Rectal smooth muscle tissue (tissue), 1 donor: Measurements from ENCODE around the gene PPT1.
A peak's percentile ranks its signal among the peaks of the same experiment; 100 is the strongest.
"Not testable (repeated sequence)": the region's sequence is repeated elsewhere in the genome, so short reads cannot be mapped to it uniquely, and the experiment has no call there.

Experiments
- H3K27ac ChIP-seq: one replicate; pipeline ENCODE4 v1.7.0; 2013; ENCODE audit warnings: low read depth, low read length, inconsistent platforms
- H3K27me3 ChIP-seq: one replicate; pipeline ENCODE4 v1.7.0; 2013; ENCODE audit warnings: low read length; ENCODE audit not compliant: control insufficient read depth, insufficient read depth
- H3K36me3 ChIP-seq: one replicate; pipeline ENCODE4 v1.7.0; 2013; ENCODE audit warnings: low read length; ENCODE audit not compliant: control insufficient read depth, insufficient read depth
- H3K4me1 ChIP-seq: one replicate; pipeline ENCODE4 v1.7.0; 2013; ENCODE audit warnings: low read length; ENCODE audit not compliant: control insufficient read depth, insufficient read depth
- H3K4me3 ChIP-seq: one replicate; pipeline ENCODE4 v1.7.0; 2013; ENCODE audit warnings: low read length
- H3K9ac ChIP-seq: one replicate; pipeline ENCODE4 v1.7.0; 2013; ENCODE audit warnings: low read length

Gene PPT1

DNA sequence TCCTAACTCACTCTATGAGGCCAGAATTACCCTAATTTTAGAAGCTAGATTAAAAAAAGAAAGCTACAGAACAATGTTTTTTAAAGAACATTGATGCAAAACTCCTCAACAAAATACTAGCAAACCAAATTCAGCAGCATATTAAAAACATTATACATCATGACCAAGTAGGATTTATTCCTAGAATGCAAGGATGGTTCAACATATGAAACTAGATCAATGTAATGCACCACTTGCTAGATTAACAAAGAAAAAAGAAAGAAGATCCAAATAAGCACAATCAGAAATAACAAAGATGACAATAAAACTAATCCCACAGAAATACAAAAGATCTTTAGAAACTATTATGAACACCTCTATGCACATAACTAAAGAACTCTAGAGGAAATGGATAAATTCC lies 13.3 kb upstream of the PPT1 start:
- no peak overlapping the region for H3K4me3 ChIP-seq
- no peak overlapping the region for H3K9ac ChIP-seq
- H3K36me3 ChIP-seq, result no peaks in the 10 kb centered on the region
- H3K27ac ChIP-seq, result no peak overlapping the region
- H3K27me3 ChIP-seq, result no peaks in the 10 kb centered on the region
- no peaks in the 10 kb centered on the region for H3K4me1 ChIP-seq

DNA sequence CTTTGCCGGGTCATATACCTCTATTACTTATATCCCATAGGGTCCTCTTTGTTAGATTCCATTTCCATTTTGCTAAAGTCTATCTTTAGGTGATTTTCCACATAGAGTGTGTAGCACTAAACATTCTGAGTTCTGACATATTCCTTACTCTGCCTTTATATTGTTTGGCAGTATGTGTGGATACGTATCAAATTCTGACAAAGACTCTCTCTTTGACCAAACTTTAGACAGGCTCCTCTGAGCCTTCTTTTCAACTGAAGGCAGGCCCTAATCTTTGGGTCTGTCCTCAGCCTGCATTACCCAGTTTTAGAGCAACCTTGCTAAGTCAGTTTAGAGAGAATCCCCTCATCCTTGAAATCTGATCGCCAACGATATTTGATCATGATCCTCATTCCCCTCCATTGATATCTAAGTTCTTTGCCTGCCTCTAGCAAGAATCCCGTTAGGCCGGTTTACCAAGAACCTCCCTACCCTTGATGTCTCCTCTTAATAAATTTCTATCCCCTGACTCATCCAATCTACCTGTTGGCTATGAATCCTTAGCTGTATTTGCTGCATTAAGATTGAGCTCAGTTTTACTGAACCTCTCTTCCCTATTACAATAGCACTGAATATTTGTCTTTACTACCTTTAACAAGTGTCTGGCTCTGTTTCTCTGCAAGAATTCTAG lies 10.4 kb upstream of the PPT1 start:
- H3K27ac ChIP-seq, result no peak overlapping the region
- H3K4me1 ChIP-seq, result no peaks in the 10 kb centered on the region
- no peak overlapping the region for H3K4me3 ChIP-seq
- H3K9ac ChIP-seq, result no peak overlapping the region
- H3K36me3 ChIP-seq, result no peaks in the 10 kb centered on the region
- H3K27me3 ChIP-seq, result no peaks in the 10 kb centered on the region

DNA sequence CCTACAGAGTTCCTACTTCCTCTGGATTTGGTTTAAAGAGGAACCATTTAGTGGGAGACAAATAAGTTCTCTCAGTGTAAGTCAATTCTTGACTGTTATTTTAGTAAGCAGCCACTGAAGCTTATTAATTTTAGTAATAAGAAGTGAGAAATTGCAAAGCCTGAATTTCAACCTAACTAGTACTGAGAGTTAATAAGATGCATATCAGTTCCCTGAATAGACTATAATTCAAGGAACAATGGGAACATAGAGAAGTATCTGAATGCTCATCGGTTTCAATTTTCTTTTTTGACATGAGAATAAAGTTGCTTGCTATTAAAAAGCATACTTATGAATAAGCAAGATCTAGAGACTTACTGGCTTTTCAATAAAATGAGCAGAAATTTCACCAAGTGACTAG lies 8.0 kb upstream of the PPT1 start:
- no peak overlapping the region for H3K27ac ChIP-seq

DNA sequence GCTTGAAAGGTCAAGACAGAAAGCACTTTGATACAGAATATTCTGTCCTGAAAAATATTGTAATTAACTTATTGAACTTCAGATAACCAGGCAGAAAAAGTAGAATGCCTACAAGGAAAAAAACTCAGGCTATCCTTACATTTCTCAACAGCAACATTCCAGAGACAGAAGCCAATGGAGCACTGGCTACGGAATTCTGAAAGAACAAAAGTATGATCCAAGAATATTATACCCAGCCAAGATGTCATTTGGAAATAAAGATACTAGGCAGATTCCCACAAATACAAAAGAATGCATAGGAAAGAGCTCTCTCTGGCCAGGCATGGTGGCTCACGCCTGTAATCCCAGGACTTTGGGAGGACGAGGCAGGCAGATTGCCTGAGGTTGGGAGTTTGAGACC lies 5.8 kb upstream of the PPT1 start:
- H3K9ac ChIP-seq, result no peak overlapping the region
- no peak overlapping the region for H3K27ac ChIP-seq
- H3K4me3 ChIP-seq, result no peak overlapping the region
- no peaks in the 10 kb centered on the region for H3K27me3 ChIP-seq
- H3K36me3 ChIP-seq, result no peaks in the 10 kb centered on the region
- H3K4me1 ChIP-seq, result no peaks in the 10 kb centered on the region

More for the DNA sequence above, 8.0 kb upstream of the PPT1 start:
- H3K27me3 ChIP-seq, result no peaks in the 10 kb centered on the region
- no peak overlapping the region for H3K4me3 ChIP-seq
- no peaks in the 10 kb centered on the region for H3K36me3 ChIP-seq
- no peaks in the 10 kb centered on the region for H3K4me1 ChIP-seq
- no peak overlapping the region for H3K9ac ChIP-seq

DNA sequence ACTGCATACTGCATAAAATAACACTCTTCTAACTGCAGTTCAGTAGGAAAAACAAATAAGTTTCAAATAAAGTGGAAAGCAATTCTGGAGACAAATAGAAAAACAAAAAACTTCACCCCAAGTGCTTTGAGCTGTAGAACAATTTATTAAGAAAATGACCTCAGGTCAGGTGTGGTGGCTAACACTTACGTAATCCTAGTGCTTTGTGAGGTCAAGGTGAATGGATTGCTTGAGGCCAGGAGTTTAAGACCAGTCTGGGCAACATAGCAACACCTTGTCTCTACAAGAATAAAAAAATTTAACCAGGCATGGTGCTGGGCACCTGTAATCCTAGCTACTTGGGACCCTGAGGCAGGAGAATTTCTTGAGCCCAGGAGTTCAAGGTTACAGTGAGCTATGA lies 5.0 kb upstream of the PPT1 start:
- H3K4me1 ChIP-seq, result peaks cover 2% of the 10 kb centered on the region
- no peaks in the 10 kb centered on the region for H3K27me3 ChIP-seq
- H3K9ac ChIP-seq, result no peak overlapping the region
- H3K36me3 ChIP-seq, result no peaks in the 10 kb centered on the region
- H3K4me3 ChIP-seq, result no peak overlapping the region
- H3K27ac ChIP-seq, result no peak overlapping the region

DNA sequence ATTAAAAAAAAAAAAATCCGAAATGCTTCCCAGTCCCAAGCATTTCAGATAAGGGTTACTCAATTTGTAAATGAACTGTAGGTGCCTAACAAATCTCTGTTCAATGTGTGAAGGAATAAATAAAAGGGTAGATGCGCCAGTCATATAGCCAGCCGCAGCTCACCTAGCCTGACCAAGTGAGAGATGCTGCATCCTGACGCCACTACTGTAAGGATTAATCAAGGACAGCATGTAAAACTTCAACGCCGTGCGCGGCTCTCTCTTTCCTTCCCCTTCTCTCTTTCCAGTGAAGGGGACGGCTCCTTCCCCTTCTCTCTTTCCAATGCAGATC lies 441 bp downstream of the PPT1 start:
- H3K4me1 ChIP-seq, result peaks cover 2% of the 10 kb centered on the region
- H3K36me3 ChIP-seq, result no peaks in the 10 kb centered on the region
- peak overlapping the region; percentile 3 for H3K27ac ChIP-seq
- no peaks in the 10 kb centered on the region for H3K27me3 ChIP-seq
- H3K4me3 ChIP-seq, result peak overlapping the region; percentile 84
- no peak overlapping the region for H3K9ac ChIP-seq

DNA sequence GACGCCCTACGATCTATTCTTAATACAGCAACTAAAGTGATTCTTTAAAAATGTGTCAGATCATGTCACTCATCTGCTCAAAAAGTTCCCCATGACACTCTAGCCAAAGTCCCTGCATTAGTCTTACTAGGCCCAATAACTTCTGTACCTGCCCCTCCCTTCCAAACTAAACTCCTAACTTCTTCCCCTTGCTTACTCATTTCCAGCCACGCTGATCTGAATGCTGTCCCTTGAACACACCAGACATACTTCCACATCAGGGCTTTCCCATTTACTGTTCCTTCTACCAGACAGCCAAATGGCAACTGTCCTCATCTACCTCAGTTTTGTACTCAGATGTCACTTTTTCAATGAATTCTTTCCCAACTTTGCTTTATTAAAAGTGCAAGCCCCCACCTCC lies 1.2 kb downstream of the PPT1 start:
- H3K27me3 ChIP-seq, result no peaks in the 10 kb centered on the region
- H3K4me1 ChIP-seq, result peaks cover 2% of the 10 kb centered on the region
- H3K4me3 ChIP-seq, result no peak overlapping the region
- peaks cover 2% of the 10 kb centered on the region for H3K36me3 ChIP-seq
- no peak overlapping the region for H3K27ac ChIP-seq
- H3K9ac ChIP-seq, result no peak overlapping the region

DNA sequence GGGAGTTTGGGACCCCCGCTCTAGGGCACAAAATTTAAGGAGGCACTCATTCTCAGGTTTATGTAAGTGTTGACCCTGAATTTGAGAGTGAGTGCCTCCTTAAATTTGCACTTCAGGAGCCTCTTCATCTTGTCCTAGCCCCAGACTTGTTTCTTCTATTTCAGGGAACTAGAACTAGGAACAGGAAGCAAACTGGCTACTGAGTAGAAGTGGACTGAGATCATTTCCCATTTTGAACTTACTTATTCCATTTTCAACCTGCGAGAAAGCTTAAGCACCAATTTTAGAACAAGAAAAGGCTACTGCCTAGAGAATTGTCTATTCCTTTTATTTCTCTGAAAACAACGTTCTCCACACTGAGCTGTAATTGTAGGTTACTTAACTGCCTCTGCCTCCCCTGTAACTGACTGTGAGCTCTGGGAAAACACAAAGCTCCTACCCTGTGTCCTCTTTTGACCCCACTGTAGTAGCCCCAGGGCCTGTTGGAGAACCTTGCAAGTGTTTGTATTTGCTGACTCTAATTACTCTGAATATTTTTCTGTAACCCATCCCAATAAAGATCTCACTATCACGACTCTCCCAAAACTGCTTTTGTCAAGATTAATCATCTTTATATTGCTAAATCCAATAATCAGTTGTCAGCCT lies 2.5 kb downstream of the PPT1 start:
- no peak overlapping the region for H3K4me3 ChIP-seq
- no peak overlapping the region for H3K9ac ChIP-seq
- no peak overlapping the region for H3K27ac ChIP-seq
- no peaks in the 10 kb centered on the region for H3K27me3 ChIP-seq
- H3K36me3 ChIP-seq, result peaks cover 2% of the 10 kb centered on the region
- peaks cover 2% of the 10 kb centered on the region for H3K4me1 ChIP-seq

DNA sequence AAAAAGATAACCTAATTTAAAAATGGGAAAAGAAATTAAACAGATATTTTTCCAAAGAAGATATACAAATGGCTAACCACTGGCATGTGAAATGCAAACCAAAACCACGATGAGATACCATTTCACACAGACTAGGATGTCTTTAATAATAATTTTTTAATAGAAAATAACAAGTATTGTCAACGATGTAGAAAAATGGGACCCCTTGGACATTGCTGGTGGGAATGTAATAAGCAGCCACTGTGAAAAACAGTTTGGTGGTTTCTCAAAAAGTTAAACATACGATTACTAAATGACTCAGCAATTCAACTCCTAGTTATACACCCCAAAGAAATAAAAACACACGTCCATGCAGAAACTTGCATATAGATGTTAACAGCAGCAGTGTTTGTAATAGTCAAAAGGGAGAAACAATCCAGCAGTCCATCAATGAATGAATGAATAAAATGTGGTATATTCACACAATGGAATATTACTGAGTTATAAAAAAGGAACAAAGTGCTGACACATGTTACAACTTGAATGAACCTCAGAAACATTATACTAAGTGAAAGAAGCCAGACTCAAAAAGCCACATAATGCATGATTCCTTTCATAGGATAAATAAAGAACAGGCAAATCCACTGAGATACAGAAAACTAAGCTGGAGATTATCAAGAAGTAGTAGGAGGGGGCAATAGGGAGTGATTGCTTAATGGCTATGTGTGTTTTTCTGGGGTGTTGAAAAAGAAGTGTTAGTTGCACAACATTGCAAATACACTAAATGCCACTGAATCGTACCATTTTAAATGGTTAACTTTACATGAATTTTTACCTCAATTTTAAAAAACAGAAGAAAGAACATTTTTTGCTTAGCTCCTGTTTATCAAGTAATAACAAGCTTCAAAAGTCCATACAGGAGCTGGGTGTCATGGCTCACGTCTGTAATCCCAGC lies 4.1 kb downstream of the PPT1 start:
- Histone ChIP-seq H3K4me1 (peaks cover 2% of the 10 kb centered on the region), H3K27ac (no peak overlapping the region), H3K27me3 (no peaks in the 10 kb centered on the region), H3K9ac (no peak overlapping the region), H3K36me3 (peaks cover 2% of the 10 kb centered on the region), H3K4me3 (no peak overlapping the region)

DNA sequence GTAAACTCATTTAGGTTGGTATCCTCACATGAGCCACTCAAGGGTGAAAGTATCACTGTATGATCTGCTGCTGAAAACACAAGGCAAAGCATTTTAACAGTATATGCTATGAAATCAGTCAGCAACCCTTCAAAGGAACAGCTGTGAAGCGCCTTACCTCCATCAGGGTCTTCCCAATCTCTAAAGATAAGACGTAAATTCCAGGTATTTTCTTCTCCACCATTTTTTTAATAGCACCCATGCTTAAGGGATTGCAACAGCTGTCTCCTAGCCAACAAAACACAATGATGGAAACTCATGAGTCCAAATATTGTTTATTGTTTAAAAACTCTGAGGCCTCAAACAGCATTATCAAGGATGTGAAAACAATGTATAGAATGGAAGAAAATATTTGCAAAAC lies 4.8 kb downstream of the PPT1 start:
- H3K9ac ChIP-seq, result no peak overlapping the region
- no peak overlapping the region for H3K27ac ChIP-seq
- H3K27me3 ChIP-seq, result no peaks in the 10 kb centered on the region
- H3K36me3 ChIP-seq, result peaks cover 6% of the 10 kb centered on the region
- H3K4me1 ChIP-seq, result no peaks in the 10 kb centered on the region
- H3K4me3 ChIP-seq, result no peak overlapping the region

DNA sequence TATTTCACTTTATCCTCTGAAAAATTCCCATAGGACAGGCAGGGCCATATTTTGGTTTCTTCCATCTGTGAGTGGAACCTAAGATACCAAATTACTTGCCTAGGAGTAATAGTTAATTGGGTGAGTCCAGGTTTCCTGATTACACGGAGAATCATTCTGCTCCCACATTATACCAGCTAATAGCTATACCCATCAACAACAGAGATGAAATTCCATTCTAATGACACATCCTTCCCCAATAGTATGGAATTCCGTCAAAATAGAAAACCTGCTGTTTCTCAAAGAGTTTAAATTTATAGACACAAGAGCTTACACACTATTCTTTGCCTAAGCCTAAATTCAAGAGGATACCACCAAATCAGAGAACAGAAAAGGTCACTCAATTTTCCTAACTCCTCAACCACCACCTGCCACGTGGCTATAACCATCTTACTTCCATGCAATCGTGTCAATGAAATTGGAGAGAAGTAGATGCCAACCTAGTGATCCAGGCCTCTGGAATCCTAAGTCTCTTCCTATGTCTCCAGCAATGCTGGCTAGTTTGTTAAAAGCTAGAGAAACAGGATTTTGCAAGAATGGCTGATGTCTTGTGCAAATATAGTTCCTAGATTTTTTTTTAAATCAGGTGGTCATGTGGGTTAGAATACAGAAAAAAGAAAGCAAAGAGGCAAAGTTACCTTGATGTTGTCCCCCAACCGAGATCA lies 6.2 kb downstream of the PPT1 start:
- Histone ChIP-seq H3K9ac (no peak overlapping the region), H3K4me1 (no peaks in the 10 kb centered on the region), H3K27ac (no peak overlapping the region), H3K36me3 (peaks cover 6% of the 10 kb centered on the region), H3K4me3 (no peak overlapping the region), H3K27me3 (no peaks in the 10 kb centered on the region)

DNA sequence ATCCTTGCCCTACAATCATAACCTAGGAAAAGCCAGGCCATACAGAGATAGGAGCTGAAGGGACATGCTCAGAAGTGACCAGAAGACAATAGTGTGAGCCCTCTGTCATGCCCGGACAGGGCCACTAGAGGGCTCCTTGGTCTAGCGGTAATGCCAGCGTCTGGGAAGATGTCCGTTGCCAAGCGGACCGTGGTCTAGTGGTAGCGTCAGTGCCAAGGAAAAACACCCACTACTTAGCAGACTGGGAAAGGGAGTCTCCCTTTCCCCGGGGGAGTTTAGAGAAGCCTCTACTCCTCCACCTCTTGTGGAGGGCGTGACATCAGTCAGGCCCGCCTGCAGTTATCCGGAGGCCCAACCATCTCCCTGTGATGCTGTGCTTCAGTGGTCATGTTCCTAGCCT lies 12.3 kb downstream of the PPT1 start:
- H3K9ac ChIP-seq, H3K4me3 ChIP-seq, H3K4me1 ChIP-seq, H3K36me3 ChIP-seq, H3K27ac ChIP-seq, H3K27me3 ChIP-seq: not testable (repeated sequence)
